Measurements from ENCODE around the gene BRD3OS.

DNA sequence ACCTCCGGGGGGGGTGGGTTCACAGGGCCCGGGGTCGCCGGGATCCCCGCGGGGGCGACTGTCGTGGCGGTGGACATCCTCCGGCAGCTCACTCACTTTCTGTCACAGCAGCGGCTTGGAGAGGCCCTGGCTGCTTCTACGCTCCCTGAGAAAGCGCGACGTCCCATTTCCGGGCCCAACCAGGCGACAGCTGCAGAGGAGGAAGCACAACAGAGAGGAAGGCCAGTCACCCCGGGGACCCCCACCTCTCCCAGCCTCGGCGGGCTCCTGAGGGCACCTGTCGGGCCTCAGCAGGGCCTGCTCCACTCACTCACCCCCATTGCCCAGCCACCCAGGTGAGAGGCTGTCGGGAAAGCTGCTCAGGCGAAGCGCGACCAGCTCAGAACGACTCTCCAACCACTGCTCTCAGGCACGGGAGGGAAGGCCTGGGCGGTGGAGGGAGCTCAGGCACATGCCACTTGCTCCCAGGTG is 28.2 kb downstream of the BRD3OS start:
- no peak for TF ChIP-seq EZH2phosphoT487 (IDR thresholded peaks at IDR 0.05; ENCODE audit: insufficient read depth, low read depth)
- no peak for TF ChIP-seq EZH2 (IDR thresholded peaks at IDR 0.05; ENCODE audit: insufficient read depth, poor library complexity, severe bottlenecking)
